ENCODE results near the gene LDLRAD1.
"Not testable (repeated sequence)": the region's sequence is repeated elsewhere in the genome, so short reads cannot be mapped to it uniquely, and the experiment has no call there.

Gene LDLRAD1

GRCh38 chr1:53971718-53972117, 46.3 kb downstream of the LDLRAD1 start:
- no peak for TF ChIP-seq CTCF (IDR thresholded peaks at IDR 0.05; ENCODE audit: borderline replicate concordance, extremely low read depth, low read length, poor library complexity, severe bottlenecking)
- TF ChIP-seq EZH2 (IDR thresholded peaks at IDR 0.05; ENCODE audit: borderline replicate concordance, low read depth, low read length, severe bottlenecking) = no peak
- Histone ChIP-seq H3K79me2 (ENCODE audit: insufficient read depth, low read length) (no peaks in the 10 kb centered on the region), H3K36me3 (ENCODE audit: insufficient read depth, low read length) (peaks cover 24% of the 10 kb centered on the region), H3K9me3 (ENCODE audit: insufficient read depth, low read length, severe bottlenecking) (no peaks in the 10 kb centered on the region), H3K27ac (ENCODE audit: low read length) (no peak overlapping the region), H3K27me3 (ENCODE audit: insufficient read depth, low read length, poor library complexity) (no peaks in the 10 kb centered on the region), H2AFZ (ENCODE audit: low read depth, low read length) (no peak overlapping the region), H3K4me1 (ENCODE audit: insufficient read depth, low read length) (no peaks in the 10 kb centered on the region), H3K9ac (ENCODE audit: low read depth, low read length) (no peak overlapping the region), H3K4me3 (ENCODE audit: low read depth in 1 of 2, low read length in 2 of 2) (no peak overlapping the region), H3K4me2 (ENCODE audit: insufficient read depth, low read length) (no peak overlapping the region), H4K20me1 (ENCODE audit: insufficient read depth, low read length) (no peaks in the 10 kb centered on the region)
- no peak for ATAC-seq (ENCODE audit: insufficient read depth, low read depth)
- no peak for DNase-seq

- not testable (repeated sequence) for H4K20me1 ChIP-seq (ENCODE audit: insufficient read depth, low read length); H3K4me1 ChIP-seq (ENCODE audit: insufficient read depth, low read length); H3K9me3 ChIP-seq (ENCODE audit: insufficient read depth, low read length, severe bottlenecking); DNase-seq; H3K27me3 ChIP-seq (ENCODE audit: insufficient read depth, low read length, poor library complexity); H3K27ac ChIP-seq (ENCODE audit: low read length); H3K4me2 ChIP-seq (ENCODE audit: insufficient read depth, low read length); H3K4me3 ChIP-seq (ENCODE audit: low read depth in 1 of 2, low read length in 2 of 2); ATAC-seq (ENCODE audit: insufficient read depth, low read depth); H2AFZ ChIP-seq (ENCODE audit: low read depth, low read length); H3K9ac ChIP-seq (ENCODE audit: low read depth, low read length); H3K79me2 ChIP-seq (ENCODE audit: insufficient read depth, low read length)
- H3K36me3 ChIP-seq (ENCODE audit: insufficient read depth, low read length) = peaks cover 38% of the 10 kb centered on the region
These were observed 48.7 kb downstream of the LDLRAD1 start for GRCh38 chr1:53969323-53969722.

GRCh38 chr1:53968125-53968513, 49.9 kb downstream of the LDLRAD1 start:
- ATAC-seq (ENCODE audit: insufficient read depth, low read depth) (no peak), DNase-seq (no peak)
- no peak overlapping the region for H2AFZ ChIP-seq (ENCODE audit: low read depth, low read length)
- H4K20me1 ChIP-seq (ENCODE audit: insufficient read depth, low read length) = no peaks in the 10 kb centered on the region; the same call in 1 of the 2 replicates
- H3K79me2 ChIP-seq (ENCODE audit: insufficient read depth, low read length) = no peaks in the 10 kb centered on the region
- no peak overlapping the region for H3K4me2 ChIP-seq (ENCODE audit: insufficient read depth, low read length)
- no peak overlapping the region for H3K27ac ChIP-seq (ENCODE audit: low read length)
- H3K27me3 ChIP-seq (ENCODE audit: insufficient read depth, low read length, poor library complexity) = no peaks in the 10 kb centered on the region
- no peaks in the 10 kb centered on the region for H3K4me1 ChIP-seq (ENCODE audit: insufficient read depth, low read length)
- no peak for TF ChIP-seq CTCF (IDR thresholded peaks at IDR 0.05; ENCODE audit: borderline replicate concordance, extremely low read depth, low read length, poor library complexity, severe bottlenecking)
- no peak for TF ChIP-seq EZH2 (IDR thresholded peaks at IDR 0.05; ENCODE audit: borderline replicate concordance, low read depth, low read length, severe bottlenecking)
- peaks cover 49% of the 10 kb centered on the region for H3K36me3 ChIP-seq (ENCODE audit: insufficient read depth, low read length)
- H3K9ac ChIP-seq (ENCODE audit: low read depth, low read length) = no peak overlapping the region
- H3K4me3 ChIP-seq (ENCODE audit: low read depth in 1 of 2, low read length in 2 of 2) = no peak overlapping the region
- H3K9me3 ChIP-seq (ENCODE audit: insufficient read depth, low read length, severe bottlenecking) = no peaks in the 10 kb centered on the region

- Histone ChIP-seq H4K20me1 (ENCODE audit: insufficient read depth, low read length) (no peaks in the 10 kb centered on the region; the same call in 1 of the 2 replicates), H3K4me2 (ENCODE audit: insufficient read depth, low read length) (no peak overlapping the region), H3K4me3 (ENCODE audit: low read depth in 1 of 2, low read length in 2 of 2) (no peak overlapping the region), H3K4me1 (ENCODE audit: insufficient read depth, low read length) (no peaks in the 10 kb centered on the region), H3K36me3 (ENCODE audit: insufficient read depth, low read length) (peaks cover 54% of the 10 kb centered on the region), H3K79me2 (ENCODE audit: insufficient read depth, low read length) (no peaks in the 10 kb centered on the region), H3K9ac (ENCODE audit: low read depth, low read length) (no peak overlapping the region), H3K27ac (ENCODE audit: low read length) (no peak overlapping the region), H3K27me3 (ENCODE audit: insufficient read depth, low read length, poor library complexity) (no peaks in the 10 kb centered on the region), H3K9me3 (ENCODE audit: insufficient read depth, low read length, severe bottlenecking) (no peaks in the 10 kb centered on the region), H2AFZ (ENCODE audit: low read depth, low read length) (no peak overlapping the region)
- ATAC-seq (ENCODE audit: insufficient read depth, low read depth) = no peak
- no peak for TF ChIP-seq CTCF (IDR thresholded peaks at IDR 0.05; ENCODE audit: borderline replicate concordance, extremely low read depth, low read length, poor library complexity, severe bottlenecking)
- DNase-seq = no peak
These were observed 50.4 kb downstream of the LDLRAD1 start for GRCh38 chr1:53967409-53968124.

Data from DND-41 (cell line).